ENCODE measurements around the gene LTBP3.
"Not testable (repeated sequence)": the region's sequence is repeated elsewhere in the genome, so short reads cannot be mapped to it uniquely, and the experiment has no call there.

Gene LTBP3

DNA sequence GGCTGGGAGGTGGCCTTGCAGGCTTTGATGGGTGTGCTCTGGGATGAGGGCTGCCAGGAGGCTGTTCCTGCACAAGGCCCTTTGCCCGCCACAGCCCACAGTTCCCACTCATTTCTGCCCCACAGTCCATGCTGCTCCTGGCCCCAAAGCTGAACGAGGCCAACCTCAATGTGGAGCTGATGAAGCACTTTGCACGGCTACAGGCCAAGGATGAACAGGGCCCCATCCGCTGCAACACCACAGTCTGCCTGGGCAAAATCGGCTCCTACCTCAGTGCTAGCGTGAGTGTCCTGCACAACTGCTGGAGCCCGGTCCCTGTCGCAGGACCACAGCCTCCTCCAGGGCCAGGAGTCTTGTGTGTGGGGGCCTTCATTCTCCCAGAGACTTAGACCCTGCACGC is 23.1 kb downstream of the LTBP3 start:
- no peak for DNase-seq

DNA sequence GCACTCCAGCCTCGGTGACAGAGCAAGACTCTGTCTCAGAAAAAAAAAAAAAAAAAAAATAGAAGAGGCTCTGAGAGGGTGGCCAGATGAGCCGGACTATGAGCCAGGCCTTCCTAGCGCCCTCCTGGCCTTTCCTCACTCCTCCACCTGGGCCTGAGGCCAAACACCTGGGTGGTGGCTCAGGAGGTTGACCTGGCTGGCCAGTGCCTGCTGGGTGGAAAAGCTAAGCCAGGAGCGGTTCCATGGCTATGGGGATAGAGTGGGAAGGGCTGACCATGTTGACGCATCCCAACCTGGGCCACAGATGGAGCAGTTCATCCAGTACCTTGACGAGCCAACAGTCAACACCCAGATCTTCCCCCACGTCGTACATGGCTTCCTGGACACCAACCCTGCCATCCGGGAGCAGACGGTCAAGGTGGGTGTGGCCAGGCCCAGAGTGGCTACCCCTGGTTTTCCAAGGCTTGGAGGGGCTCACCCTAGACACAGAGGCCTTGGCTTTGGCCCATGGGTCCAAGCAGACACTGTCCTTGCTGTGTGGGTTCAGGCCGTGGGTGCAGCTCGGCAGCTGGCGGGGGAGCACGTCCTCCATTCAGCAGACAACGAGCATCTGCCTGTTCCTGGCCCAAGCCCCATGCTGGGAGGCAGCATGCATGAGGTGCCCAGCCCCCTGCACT is 25.6 kb downstream of the LTBP3 start:
- DNase-seq, result no peak

DNA sequence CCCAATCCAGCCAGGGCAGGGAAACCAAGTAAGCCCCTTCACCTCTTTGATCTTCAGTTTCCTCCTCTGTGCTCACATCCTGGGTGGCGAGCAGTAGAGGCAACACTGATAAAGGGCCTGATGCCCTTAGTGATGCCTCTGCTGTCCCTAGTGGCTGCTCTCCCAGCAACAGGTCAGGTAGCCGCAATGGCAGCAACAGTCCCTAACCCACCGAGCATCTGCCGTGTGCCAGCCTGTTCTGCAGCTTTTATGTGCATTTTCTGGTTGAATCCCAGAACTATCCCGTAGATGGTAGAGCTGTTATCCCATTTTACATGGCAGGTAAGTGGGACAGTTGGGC is 28.0 kb downstream of the LTBP3 start:
- no peak for DNase-seq

GRCh38 chr11:65529475-65530156 is 28.5 kb downstream of the LTBP3 start:
- DNase-seq, result no peak

- no peak for DNase-seq
Observed at GRCh38 chr11:65528819-65529350, 29.3 kb downstream of the LTBP3 start.

DNA sequence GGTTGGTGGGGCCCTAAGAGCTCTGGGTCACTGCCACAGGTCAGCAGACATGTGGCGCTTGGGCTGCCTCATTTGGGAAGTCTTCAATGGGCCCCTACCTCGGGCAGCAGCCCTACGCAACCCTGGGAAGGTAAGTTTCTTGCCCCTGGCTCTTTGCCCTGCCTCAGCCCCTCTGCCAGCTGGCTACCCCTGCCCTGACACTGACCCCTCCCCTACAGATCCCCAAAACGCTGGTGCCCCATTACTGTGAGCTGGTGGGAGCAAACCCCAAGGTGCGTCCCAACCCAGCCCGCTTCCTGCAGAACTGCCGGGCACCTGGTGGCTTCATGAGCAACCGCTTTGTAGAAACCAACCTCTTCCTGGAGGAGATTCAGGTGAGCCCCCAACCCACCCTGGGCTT is 31.4 kb downstream of the LTBP3 start:
- DNase-seq, result no peak

DNA sequence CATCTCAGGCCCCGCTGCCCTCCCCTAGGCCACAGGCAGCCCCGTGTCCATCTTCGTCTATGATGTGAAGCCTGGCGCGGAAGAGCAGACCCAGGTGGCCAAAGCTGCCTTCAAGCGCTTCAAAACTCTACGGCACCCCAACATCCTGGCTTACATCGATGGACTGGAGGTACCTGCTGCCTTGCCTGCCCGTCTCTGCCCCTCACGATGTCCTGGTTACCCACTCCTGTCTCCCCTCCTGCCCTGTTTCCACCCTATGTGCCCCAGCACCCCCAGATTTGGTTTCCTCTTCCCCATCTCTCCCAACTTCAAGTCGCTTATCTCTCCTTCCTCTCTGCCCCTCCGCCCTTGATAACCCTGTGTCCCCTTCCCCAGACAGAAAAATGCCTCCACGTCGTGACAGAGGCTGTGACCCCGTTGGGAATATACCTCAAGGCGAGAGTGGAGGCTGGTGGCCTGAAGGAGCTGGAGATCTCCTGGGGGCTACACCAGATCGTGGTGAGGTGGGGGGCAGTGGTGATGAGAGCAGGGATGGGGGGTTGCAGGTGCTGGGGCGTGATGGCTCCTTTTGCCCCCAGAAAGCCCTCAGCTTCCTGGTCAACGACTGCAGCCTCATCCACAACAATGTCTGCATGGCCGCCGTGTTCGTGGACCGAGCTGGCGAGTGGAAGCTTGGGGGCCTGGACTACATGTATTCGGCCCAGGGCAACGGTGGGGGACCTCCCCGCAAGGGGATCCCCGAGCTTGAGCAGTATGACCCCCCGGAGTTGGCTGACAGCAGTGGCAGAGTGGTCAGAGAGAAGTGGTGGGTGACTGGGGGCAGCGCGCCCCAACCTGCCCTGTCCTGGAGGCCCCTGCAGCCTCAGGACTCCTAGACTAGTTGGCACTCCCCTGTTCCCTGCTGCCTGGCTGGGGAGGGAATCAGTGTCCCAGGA is 32.3 kb downstream of the LTBP3 start:
- no peak for DNase-seq

DNA sequence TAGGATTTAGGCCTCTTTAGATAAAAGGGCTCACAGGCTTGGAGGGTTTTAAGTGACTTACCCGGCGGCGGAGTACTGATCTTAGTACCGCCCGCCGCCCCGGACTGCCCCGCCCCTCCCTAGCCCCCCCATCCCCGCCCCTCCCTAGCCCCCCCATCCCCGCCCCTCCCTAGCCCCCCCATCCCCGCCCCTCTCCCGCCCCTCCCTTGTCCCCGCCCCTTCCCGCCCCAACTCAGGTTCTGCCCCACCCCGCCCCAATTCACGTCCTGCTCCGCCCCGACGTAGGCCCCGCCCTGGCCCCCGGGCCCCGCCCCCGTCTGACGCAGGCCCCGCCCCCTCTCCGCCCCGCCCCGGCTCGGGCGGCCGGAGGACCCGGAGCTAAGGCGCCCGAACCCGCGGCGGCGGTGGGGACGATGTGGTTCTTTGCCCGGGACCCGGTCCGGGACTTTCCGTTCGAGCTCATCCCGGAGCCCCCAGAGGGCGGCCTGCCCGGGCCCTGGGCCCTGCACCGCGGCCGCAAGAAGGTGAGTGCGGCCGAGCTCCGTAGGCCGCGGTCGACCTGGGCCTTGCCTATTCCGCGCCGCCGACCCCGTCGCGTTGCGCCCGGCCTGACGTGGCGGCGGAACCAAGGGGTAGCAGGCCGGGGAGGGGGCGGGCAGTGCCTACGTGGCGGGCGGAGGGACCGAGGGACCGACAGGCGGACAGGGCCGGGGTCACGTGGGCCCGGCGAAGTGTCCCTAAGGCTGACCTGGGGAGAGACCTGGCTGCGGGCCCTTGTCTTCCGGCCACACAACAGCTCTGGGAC is 33.2 kb downstream of the LTBP3 start, which contains the start of gene SCYL1:
TSS of gene SCYL1 (plus strand) at position 343 of the 805 bp plus-strand sequence. CDS start at position 414, 71 bp downstream.
- peak; percentile 64 to 84 (median 72) for DNase-seq

GRCh38 chr11:65524014-65524740 is 34.0 kb downstream of the LTBP3 start:
- no peak for DNase-seq

DNA sequence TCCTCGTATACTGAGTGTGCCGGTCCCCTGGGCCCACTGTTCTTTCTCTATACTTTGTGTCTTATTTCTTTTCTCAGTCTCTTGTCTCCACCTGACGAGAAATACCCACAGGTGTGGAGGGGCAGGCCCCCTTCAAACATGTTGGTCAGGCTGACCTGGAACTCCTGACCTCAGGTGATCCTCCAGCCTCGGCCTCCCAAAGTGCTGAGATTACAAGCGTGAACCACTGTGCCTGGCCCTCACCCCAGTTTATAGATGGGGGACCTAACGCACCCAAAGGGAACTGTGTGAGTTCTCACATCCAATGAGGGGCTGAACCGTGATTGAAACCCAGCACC is 34.6 kb downstream of the LTBP3 start:
- not testable (repeated sequence) for DNase-seq

- not testable (repeated sequence) for DNase-seq
Observed at GRCh38 chr11:65522718-65523630, 35.2 kb downstream of the LTBP3 start.

DNA sequence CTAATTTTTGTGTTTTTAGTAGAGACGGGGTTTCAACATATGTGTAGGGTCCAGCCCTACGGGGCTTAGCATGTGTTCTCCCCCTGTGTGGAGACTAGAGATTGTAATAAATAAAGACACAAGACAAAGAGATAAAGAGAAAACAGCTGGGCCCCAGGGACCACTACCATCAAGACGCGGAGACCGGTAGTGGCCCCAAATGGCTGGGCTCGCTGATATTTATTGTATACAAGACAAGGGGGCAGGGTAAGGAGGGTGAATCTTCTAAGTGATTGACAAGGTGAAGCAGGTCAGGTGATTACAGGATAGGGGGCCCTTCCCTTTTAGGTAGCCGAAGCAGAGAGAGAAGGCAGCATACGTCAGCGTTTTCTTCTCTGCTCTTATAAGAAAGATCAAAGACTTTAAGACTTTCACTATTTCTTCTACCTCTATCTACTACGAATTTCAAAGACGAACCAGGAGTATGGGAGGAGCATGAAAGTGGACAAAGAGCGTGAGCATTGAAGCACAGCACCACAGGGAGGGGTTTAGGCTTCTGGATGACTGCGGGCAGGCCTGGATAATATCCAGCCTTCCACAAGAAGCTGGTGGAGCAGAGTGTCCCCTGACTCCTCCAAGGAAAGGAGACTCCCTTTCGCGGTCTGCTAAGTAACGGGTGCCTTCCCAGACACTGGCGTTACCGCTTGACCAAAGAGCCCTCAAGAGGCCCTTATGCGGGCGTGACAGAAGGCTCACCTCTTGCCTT is 36.2 kb downstream of the LTBP3 start:
- not testable (repeated sequence) for DNase-seq

DNA sequence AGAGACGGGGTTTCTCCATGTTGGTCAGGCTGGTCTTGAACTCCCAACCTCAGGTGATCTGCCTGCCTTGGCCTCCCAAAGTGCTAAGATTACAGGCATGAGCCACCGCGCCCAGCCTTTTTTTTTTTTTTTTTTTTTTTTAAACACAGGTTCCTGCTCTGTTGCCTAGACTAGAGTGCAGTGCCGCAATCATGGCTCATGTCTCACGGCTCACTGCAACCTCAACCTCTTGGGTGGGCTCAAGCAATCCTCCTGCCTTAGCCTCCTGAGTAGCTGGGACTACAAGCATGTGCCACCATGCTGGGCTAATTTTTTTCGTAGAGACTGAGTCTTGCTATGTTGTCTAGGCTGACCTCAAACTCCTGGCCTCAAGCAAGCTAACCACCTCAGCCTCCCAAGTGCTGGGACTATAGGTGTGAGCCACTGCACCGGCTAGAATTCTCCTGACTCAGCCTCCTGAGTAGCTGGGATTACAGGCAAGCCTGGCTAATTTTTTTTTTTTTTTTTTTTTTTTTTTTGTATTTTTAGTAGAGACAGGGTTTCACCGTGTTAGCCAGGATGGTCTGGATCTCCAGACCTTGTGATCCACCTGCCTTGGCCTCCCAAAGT is 39.1 kb downstream of the LTBP3 start:
- DNase-seq, result not testable (repeated sequence)

- no peak for DNase-seq
Observed at GRCh38 chr11:65516135-65516968, 41.8 kb downstream of the LTBP3 start.

GRCh38 chr11:65512311-65512710 is 45.8 kb downstream of the LTBP3 start:
- not testable (repeated sequence) for DNase-seq

DNA sequence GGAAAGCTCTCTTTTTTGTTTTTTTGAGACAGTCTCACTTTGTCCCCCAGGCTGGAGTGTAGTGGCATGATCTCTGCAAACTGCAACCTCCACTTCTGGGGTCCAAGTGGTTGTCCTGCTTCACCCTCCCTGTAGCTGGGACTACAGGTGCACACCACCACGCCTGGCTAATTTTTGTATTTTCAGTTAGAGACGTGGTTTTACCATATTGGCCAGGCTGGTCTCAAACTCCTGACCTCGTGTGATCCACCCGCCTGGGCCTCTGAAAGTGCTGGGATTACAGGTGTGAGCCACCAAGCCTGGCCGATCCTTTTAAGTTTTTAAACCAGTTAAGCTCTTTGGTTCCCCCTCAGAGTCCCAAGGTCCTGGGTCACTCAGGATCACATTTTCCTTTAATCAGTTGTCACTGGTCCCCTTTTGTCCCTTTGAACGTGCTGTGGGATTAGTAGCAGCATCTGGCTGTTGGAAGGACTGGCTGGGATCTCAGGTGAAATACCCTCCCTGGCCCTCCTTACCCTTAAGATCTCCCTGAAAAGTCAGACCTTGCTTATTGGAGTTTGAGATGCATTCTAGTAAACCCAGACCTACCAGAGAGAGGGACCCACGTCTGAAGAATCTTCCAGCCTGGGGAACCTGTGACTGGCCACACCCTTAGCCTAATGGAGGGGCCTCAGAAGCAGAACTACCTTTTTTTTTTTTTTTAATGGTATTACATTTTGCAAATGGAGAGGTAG is 51.2 kb downstream of the LTBP3 start:
- DNase-seq, result peak in 1 of 4 experiments; percentile 30

DNA sequence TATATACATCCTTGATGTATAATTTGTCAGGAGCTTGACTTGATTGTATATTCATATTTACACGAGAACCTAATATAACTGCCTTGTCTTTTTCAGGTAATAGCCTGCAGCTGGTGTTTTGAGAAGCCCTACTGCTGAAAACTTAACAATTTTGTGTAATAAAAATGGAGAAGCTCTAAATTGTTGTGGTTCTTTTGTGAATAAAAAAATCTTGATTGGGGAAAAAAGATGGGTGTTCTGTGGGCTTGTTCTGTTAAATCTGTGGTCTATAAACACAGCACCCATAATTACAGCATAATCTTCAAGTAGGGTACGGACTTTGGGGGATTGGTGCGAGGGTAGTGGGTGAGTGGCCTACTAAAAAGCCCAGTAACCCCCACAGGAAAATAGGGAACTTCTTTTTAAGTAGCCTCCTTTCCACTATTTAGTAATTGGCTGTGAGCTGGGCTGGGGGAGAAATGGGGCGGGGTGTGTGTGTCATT is 51.8 kb downstream of the LTBP3 start:
- DNase-seq, result no peak

All from activated naive CD4-positive, alpha-beta T cell (primary cell).